Pulmonary artery endothelial cell (primary cell): Measurements from ENCODE around the gene GRID1. TPM values are rescaled to one million over a fixed set of nuclear protein-coding genes. Genes with fewer than 3 reads are reported as not detected.

Experiments used
- DNase-seq: peaks from one replicate; pipeline ENCODE4 v3.0.0-alpha.2; 2011; ENCODE audit warnings: low read depth, low spot score
- total RNA-seq: library from RNA; depleted of rRNA; stranded (reverse); fragments of >200 nt; gene quantifications from 2 replicates; pipeline ENCODE4 v1.2.3, GENCODE V29; 2014

GRID1 gene
- total RNA-seq, 1 donor from 2014 or later, result not detected

DNA sequence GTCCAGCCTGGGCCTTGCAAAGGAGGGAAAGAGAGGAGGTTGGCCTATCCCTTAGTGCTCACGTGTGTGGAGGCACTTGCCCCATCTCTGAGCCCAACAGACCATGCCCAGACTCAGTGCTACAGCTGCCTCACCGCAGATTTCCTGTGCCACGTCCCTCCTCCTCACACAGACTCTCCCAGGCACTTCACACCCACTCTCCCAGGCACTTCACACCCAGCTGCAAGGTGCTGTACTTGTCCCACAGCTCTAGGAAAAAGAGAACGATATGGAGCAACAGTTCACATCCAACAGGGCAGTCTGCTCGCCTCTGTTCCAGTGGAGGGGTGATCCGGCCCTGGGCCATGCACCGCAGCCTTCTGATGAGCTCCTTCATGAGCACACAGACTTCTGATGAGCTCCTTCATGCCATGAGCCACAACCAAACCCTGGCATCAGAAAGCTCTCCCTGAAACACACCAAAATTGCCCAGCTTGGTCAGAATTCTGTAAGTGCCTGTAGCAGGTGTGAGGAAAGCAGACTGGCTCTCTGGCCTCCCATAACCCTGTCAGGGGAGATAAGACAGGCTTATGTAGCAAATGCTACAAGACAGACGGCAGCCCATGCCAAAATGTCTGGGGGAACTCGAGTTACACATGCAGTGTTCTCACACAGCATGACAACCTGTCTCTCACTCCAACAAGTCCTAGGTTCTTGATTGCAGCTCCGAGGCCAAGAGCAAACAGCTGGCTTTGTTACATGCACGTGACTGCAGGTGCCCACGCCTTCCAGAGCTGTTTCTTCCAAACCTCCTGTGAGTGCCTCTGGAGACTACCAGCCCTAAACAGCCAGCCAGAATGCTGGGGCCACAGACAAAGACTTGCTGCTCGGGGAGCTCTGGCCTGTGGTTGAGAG, 348.5 kb downstream of the GRID1 start:
- DNase-seq, result no peak

DNA sequence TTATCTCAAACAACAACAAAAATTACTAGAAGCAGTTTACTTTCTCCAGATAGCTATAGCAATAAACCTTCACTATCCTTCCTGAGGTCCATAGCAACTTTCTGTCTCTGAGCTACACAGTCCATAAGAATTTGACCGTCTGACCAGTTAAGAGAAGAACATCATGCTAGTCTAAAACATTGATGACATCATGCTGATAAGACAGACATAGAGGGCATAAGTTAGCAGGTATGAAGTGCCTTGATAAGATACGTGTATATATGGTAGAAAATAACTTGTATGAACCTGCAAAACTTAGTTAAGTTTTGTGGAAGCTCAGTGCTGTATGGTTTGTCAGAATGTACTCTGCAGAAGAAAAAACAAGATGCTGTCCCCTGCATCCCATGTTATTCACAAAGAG, 353.0 kb downstream of the GRID1 start:
- no peak for DNase-seq

DNA sequence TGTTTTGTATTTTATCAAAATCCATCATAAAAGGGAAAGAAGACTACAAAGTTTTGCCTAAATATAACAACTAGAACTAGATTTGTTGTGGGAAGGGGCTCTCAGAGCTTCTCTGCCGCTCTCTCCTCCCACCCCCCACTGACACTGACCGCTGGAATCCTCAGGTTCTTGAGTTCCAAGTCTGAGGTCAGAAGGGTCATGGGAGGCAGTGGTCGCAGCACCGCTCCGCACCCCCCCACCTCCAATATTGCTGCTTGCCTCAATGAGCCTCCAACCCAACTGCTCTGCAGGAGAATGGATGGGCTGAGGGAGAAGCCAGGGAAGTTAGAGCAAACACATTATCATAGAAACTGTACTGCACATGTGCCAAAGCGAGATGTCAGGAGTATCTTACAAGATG, 359.4 kb downstream of the GRID1 start:
- no peak for DNase-seq

DNA sequence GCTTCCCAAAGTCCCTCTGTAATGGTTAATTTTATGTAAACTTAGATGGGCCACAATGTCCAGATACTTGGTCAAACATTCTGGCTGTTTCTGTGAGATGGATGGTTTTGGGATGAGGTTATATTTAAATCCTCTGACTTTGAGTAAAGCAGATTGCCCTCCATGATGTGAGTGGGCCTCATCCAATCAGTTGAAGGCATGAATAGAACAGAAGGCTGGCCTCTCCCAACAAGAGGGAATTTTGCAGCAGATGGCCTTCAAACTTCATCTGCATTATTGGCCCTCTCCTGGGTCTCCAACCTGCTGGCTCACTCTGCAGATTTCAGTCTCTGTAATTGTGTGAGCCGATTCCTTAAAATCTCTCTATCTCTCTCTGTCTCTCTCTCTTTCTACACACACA, 362.3 kb downstream of the GRID1 start:
- DNase-seq, result no peak

- no peak for DNase-seq
These were observed 363.4 kb downstream of the GRID1 start for GRCh38 chr10:86003201-86003621.

DNA sequence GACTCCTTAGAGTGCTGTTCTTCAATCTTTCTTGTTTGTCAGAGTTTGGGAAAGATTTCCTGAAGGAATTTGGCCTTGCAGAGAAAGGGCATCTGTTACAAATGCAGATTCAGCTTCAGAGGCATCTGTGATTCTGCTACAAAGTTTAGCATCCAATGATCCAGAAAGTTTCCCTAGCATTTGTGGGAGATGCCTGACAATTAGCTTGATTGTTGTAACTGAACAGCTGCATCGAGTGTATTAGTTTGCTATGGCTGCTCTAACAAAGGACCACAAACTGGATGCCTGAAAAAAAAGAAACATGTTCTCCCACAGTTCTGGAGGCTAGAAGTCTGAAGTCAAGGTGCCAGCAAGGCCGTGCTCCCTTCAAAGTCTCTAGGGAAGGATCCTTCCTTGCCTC, 365.1 kb downstream of the GRID1 start:
- no peak for DNase-seq

- no peak for DNase-seq
These were observed 369.1 kb downstream of the GRID1 start for GRCh38 chr10:85997544-85997943.

GRCh38 chr10:85995791-85996190, 370.8 kb downstream of the GRID1 start:
- DNase-seq, result no peak

- DNase-seq, result no peak
These were observed 372.6 kb downstream of the GRID1 start for GRCh38 chr10:85993840-85994507.

GRCh38 chr10:85993140-85993539, 373.5 kb downstream of the GRID1 start:
- no peak for DNase-seq

GRCh38 chr10:85992324-85992723, 374.3 kb downstream of the GRID1 start:
- DNase-seq, result no peak

DNA sequence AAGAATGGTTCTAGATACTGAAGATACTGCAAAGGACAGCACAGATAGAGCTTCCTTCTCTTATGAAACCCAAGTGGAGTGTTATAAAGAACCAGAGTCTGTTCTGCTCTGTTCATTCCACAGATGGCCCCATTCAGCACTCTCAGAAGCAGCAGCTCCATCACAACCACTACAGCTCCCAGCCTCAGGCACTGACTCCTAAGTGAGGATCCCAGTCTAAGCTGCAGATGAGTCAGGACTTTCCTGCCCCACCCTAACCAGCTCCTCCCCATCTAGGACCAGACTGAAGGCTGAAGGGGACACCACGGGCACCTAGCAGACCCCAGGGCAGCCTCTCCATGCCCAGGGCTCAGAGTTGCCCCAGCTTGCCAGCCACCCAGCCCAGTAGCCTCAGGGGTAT, 379.8 kb downstream of the GRID1 start:
- DNase-seq, result no peak

DNA sequence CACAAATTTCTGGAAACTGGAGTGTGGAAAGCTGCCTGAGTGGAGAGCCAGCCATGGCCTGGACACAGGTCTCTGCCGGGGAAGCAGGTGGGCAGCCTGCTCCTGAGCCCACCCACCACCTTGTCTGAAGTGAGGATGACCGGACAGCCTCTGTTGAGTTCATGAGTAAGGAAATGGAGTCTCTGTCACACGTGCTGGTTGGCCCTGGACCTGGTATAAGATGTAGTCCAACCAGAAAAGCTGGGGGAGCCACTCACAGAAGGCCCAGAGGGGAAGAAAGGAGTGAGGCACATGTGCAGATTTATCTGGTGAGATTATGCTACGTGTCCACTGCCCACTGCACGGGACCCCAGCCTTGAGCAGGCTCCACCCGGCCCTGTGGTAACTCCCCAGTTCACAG, 383.5 kb downstream of the GRID1 start:
- no peak for DNase-seq

- DNase-seq, result no peak
These were observed 387.0 kb downstream of the GRID1 start for GRCh38 chr10:85979598-85979997.

DNA sequence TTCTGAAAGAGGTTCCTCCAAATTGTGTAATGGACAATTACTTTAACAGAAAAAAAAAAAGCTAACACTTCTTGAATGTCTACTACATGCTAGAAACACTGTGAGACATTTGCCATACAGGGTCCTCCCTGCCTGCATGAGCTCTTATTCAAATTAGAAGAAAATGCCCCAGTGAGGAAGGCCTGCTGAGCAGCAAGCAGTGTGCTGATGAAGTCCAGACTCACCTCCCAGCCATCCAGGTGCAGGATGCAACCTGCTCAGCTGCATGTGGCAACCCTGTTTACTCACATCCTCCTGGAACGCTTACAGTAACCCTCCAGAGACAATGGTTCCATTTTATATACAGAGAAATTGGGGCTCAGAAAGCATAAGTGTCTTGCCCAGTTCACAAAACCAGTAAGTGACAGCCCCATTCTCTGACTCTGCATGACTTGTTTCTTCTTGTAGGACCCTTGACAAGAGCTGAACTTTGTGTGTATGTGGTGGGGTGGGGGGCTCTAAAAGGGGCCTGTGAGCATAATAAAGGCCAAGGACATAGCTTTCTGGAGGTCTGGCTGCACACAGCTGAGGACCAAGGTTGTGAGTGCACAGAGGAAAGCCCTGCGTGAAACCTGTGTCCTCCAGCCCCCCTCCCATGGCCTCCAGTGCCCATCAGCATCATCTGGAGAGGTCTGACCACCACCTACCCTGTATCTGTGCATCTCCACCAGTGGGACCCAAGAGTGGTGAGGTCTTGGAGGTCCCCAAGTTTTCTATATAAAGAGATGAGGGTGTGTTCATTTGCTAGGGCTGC, 387.8 kb downstream of the GRID1 start:
- DNase-seq, result no peak

DNA sequence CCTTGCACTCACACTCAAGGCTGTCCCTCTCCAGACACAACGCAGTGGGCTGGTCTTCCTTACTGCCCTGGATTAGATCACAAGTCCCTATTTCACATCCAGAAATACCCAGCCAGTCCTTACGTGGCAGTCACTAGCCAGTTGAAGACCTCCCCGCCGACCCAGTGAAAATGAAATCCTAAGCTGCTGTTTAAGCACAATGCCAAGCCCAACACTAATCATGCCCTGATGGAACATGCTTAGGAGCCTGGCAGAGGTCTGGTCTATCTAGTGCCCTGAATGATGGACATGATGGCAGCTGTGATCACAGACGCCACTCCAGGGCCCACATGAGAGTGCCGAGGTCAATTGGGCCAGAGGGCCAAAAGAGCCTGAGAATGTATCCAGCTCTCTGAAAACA, 389.0 kb downstream of the GRID1 start:
- no peak for DNase-seq

DNA sequence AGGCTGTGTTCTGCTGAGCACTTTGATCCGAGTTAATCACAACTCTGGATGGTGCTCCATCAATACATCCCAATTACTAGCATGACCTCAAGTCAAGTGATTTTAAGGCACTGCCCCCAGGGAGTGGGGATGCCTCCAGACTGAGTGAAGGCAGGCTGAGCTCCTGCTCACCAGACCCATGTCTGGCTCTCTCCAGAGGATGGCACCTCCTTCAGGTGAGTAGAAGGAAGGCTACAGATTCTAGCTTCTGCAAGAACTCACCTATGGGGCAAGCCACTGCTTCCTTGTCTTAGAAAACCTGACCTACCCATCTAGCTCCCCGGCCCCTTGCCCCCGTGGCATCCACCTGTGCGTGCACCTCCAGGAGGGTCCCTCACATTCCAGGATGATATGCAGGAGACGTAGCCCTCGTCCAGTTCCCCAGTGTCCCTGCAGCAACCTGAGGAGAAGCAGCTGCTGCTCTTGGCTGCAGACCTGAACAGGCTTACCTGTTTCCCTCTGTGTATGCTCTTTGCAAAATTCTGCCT, 390.3 kb downstream of the GRID1 start:
- no peak for DNase-seq

- DNase-seq, result no peak
These were observed 395.1 kb downstream of the GRID1 start for GRCh38 chr10:85971494-85971893.

DNA sequence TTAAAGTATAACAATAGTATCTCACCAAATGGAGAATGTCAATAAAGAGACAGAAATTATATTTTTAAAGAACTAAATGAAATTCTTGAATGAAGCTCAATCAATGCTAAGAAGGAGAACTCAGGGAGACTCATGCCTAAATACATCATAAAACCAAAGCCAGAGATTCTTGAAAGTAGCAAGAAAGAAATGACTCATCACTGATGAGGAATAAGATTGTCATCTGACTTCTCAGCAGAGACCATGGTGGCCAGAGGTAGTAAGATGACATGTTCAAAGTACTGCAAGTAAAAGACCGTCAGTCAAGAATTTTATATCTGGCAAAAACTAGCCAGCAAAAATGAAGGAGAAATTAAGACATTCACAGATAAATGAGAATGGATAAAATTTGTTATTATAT, 399.0 kb downstream of the GRID1 start:
- DNase-seq, result no peak

DNA sequence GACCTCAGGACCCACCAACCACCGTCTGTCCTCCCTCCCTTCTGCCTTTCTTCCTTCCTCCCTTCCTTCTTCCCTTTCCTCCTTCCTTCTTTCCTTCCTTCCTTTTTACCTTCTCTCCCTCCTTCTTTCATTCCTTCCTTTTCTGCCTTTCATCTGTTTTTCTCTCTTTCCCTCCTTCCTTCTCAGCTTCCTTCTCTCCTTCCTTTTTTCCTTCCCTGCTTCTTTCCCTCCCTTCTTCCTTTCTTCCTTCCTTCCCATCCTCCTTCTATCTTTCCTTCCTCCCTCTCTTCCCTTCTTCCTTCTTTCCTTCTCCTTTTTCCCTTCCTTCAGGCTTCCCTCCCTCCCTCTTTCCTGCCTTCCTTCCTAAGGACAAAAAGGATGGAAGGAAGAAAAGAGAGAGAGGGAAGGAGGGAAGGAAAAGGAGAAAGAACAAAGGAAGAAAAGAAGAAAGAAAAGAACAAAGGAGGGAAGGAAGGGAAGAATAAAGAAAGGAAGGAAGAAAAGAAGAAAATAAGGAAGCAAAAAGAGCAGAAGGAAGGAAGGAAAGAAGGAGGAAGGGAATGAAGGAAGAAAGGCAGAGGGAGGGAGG, 405.0 kb downstream of the GRID1 start:
- DNase-seq, result no peak

- no peak for DNase-seq
These were observed 405.5 kb downstream of the GRID1 start for GRCh38 chr10:85961073-85961472.
